ENCODE data around the gene LIMCH1. TPM values are rescaled to one million over a fixed set of nuclear protein-coding genes. Genes with fewer than 3 reads are reported as not detected.

The LIMCH1 gene
- total RNA-seq, 1 experiment from 2014 or later, result 19.7 TPM

GRCh38 chr4:41625531-41625930, 87.6 kb downstream of the LIMCH1 start:
- ATAC-seq (no peak), DNase-seq (no peak)
- POLR2A ChIA-PET (ENCODE audit: unreplicated experiment), result no interaction called here
- no TSS peak for BruUV-seq (replicated peaks)
- Histone ChIP-seq H3K36me3 (ENCODE audit: low read depth, low read length) (no peaks in the 10 kb centered on the region), H3K9me3 (ENCODE audit: low read length) (no peaks in the 10 kb centered on the region), H3K4me2 (ENCODE audit: low read length) (no peak overlapping the region), H3K9ac (ENCODE audit: low read length) (no peak overlapping the region), H4K20me1 (ENCODE audit: low read length) (no peaks in the 10 kb centered on the region), H3K4me3 (ENCODE audit: low read length) (no peak overlapping the region), H3K27me3 (ENCODE audit: low read length) (no peaks in the 10 kb centered on the region), H3F3A (ENCODE audit: low read length, unreplicated experiment) (no peaks in the 10 kb centered on the region), H3K79me2 (ENCODE audit: low read length) (no peaks in the 10 kb centered on the region), H3K9me2 (replicated peaks; ENCODE audit: low read length) (no peaks in the 10 kb centered on the region), H3K4me1 (ENCODE audit: insufficient read depth, low read length) (no peaks in the 10 kb centered on the region), H2AFZ (ENCODE audit: low read length) (no peak overlapping the region), H3K27ac (ENCODE audit: low read length) (no peak overlapping the region)
- CTCF ChIA-PET, result no interaction called here
- no peak for TF ChIP-seq EZH2phosphoT487 (IDR thresholded peaks at IDR 0.05; ENCODE audit: borderline replicate concordance, low read length)
- no peak for TF ChIP-seq EZH2 (IDR thresholded peaks at IDR 0.05; ENCODE audit: low read length, unreplicated experiment)
- TF ChIP-seq CTCF (conservative IDR thresholded peaks at IDR 0.05; ENCODE audit: low read depth, low read length), result no peak
- intact Hi-C loops (cut with micrococcal nuclease), result no loop called here

GRCh38 chr4:41628936-41629335, 91.0 kb downstream of the LIMCH1 start:
- TF ChIP-seq CTCF (conservative IDR thresholded peaks at IDR 0.05; ENCODE audit: low read depth, low read length) (no peak), EZH2 (IDR thresholded peaks at IDR 0.05; ENCODE audit: low read length, unreplicated experiment) (no peak), EZH2phosphoT487 (IDR thresholded peaks at IDR 0.05; ENCODE audit: borderline replicate concordance, low read length) (no peak)

GRCh38 chr4:41631523-41631922, 93.6 kb downstream of the LIMCH1 start:
- no peak overlapping the region for H3K27ac ChIP-seq (ENCODE audit: low read length)
- H3K9ac ChIP-seq (ENCODE audit: low read length), result no peak overlapping the region
- ChIA-PET CTCF (no interaction called here), POLR2A (ENCODE audit: unreplicated experiment) (no interaction called here)
- no peaks in the 10 kb centered on the region for H3K9me3 ChIP-seq (ENCODE audit: low read length)
- no peaks in the 10 kb centered on the region for H3K9me2 ChIP-seq (replicated peaks; ENCODE audit: low read length)
- no peaks in the 10 kb centered on the region for H3K27me3 ChIP-seq (ENCODE audit: low read length)
- H2AFZ ChIP-seq (ENCODE audit: low read length), result no peak overlapping the region
- no peaks in the 10 kb centered on the region for H3K4me1 ChIP-seq (ENCODE audit: insufficient read depth, low read length)
- no peaks in the 10 kb centered on the region for H3F3A ChIP-seq (ENCODE audit: low read length, unreplicated experiment)
- H3K36me3 ChIP-seq (ENCODE audit: low read depth, low read length), result no peaks in the 10 kb centered on the region
- ATAC-seq (no peak), DNase-seq (no peak)
- no peak overlapping the region for H3K4me3 ChIP-seq (ENCODE audit: low read length)
- intact Hi-C loops (cut with micrococcal nuclease), result no loop called here
- TF ChIP-seq CTCF (conservative IDR thresholded peaks at IDR 0.05; ENCODE audit: low read depth, low read length) (no peak), EZH2 (IDR thresholded peaks at IDR 0.05; ENCODE audit: low read length, unreplicated experiment) (no peak), EZH2phosphoT487 (IDR thresholded peaks at IDR 0.05; ENCODE audit: borderline replicate concordance, low read length) (no peak)
- no peak overlapping the region for H3K4me2 ChIP-seq (ENCODE audit: low read length)
- BruUV-seq (replicated peaks), result no TSS peak
- no peaks in the 10 kb centered on the region for H3K79me2 ChIP-seq (ENCODE audit: low read length)
- no peaks in the 10 kb centered on the region for H4K20me1 ChIP-seq (ENCODE audit: low read length)

More at GRCh38 chr4:41628936-41629335, 91.0 kb downstream of the LIMCH1 start:
- Histone ChIP-seq H3K36me3 (ENCODE audit: low read depth, low read length) (no peaks in the 10 kb centered on the region), H3K79me2 (ENCODE audit: low read length) (no peaks in the 10 kb centered on the region), H3K4me3 (ENCODE audit: low read length) (no peak overlapping the region), H3K27ac (ENCODE audit: low read length) (no peak overlapping the region), H3K9me3 (ENCODE audit: low read length) (no peaks in the 10 kb centered on the region), H4K20me1 (ENCODE audit: low read length) (no peaks in the 10 kb centered on the region), H3K9ac (ENCODE audit: low read length) (no peak overlapping the region), H3K27me3 (ENCODE audit: low read length) (no peaks in the 10 kb centered on the region), H3K4me2 (ENCODE audit: low read length) (no peak overlapping the region), H3F3A (ENCODE audit: low read length, unreplicated experiment) (no peaks in the 10 kb centered on the region), H2AFZ (ENCODE audit: low read length) (no peak overlapping the region), H3K9me2 (replicated peaks; ENCODE audit: low read length) (no peaks in the 10 kb centered on the region), H3K4me1 (ENCODE audit: insufficient read depth, low read length) (no peaks in the 10 kb centered on the region)
- ChIA-PET CTCF (no interaction called here), POLR2A (ENCODE audit: unreplicated experiment) (no interaction called here)
- no peak for DNase-seq
- ATAC-seq, result no peak
- intact Hi-C loops (cut with micrococcal nuclease), result no loop called here
- no TSS peak for BruUV-seq (replicated peaks)

All from PC-3 (cell line).